Keratinocyte (primary cell): ENCODE results near the gene ARID5B. TPM values are rescaled to one million over a fixed set of nuclear protein-coding genes. Genes with fewer than 3 reads are reported as not detected.

Experiments used
- DNase-seq: peaks from one replicate; pipeline ENCODE4 v3.0.0-alpha.2; 2011; ENCODE audit warnings: low read depth, missing footprints, low spot score
- FAIRE-seq: peaks from 2 replicates; lab custom pipeline; 2011; peaks lifted over from hg19 to GRCh38; lab: Jason Lieb, UNC
- H2AFZ ChIP-seq: 2 replicates; pipeline ENCODE4 v1.6.0; 2012; ENCODE audit warnings: low read length, control low read depth, inconsistent platforms; ENCODE audit not compliant: control insufficient read depth
- H3K27ac ChIP-seq: 2 replicates; pipeline ENCODE4 v1.5.1; 2011; ENCODE audit warnings: low read length; ENCODE audit not compliant: control insufficient read depth, insufficient read depth
- H3K27me3 ChIP-seq: 3 replicates; pipeline ENCODE4 v1.6.0; 2011; ENCODE audit warnings: low read length; ENCODE audit not compliant: control insufficient read depth, insufficient read depth; ENCODE audit errors: extremely low read depth
- H3K36me3 ChIP-seq, 2 experiments: 2 replicates in 1 of 2; 3 replicates in 1 of 2; pipeline ENCODE4 v1.5.1; 2011; ENCODE audit warnings: low read length in 2 of 2, mild to moderate bottlenecking in 1 of 2; ENCODE audit not compliant: control insufficient read depth in 2 of 2, insufficient read depth in 2 of 2; ENCODE audit errors: extremely low read depth in 1 of 2
- H3K4me1 ChIP-seq: 3 replicates; pipeline ENCODE4 v1.5.1; 2011; ENCODE audit warnings: low read length; ENCODE audit not compliant: control insufficient read depth, insufficient read depth; ENCODE audit errors: extremely low read depth
- H3K4me2 ChIP-seq: 3 replicates; pipeline ENCODE4 v1.6.0; 2011; ENCODE audit warnings: low read depth, low read length; ENCODE audit not compliant: control insufficient read depth, insufficient read depth; ENCODE audit errors: extremely low read depth
- H3K4me3 ChIP-seq, 3 experiments: fragments of 200-600 bp in 1 of 3; sonication (generic) in 1 of 3; 2 replicates in 2 of 3; 3 replicates in 1 of 3; pipeline ENCODE4 v1.5.1; 2011 to 2016; ENCODE audit warnings: low read length in 3 of 3, mild to moderate bottlenecking in 3 of 3, control low read depth in 2 of 3, inconsistent platforms in 1 of 3, low read depth in 1 of 3, mixed read lengths in 1 of 3, mixed run types in 1 of 3, moderate library complexity in 1 of 3; ENCODE audit not compliant: control insufficient read depth in 2 of 3, insufficient read depth in 2 of 3; ENCODE audit errors: extremely low read depth in 1 of 3
- H3K79me2 ChIP-seq: 2 replicates; pipeline ENCODE4 v1.6.0; 2012; ENCODE audit warnings: low read length; ENCODE audit not compliant: control insufficient read depth, insufficient read depth
- H3K9ac ChIP-seq: 3 replicates; pipeline ENCODE4 v1.6.0; 2011; ENCODE audit warnings: low read length; ENCODE audit not compliant: control insufficient read depth, insufficient read depth; ENCODE audit errors: extremely low read depth
- H3K9me1 ChIP-seq: 3 replicates; pipeline ENCODE4 v1.6.0; 2011; ENCODE audit warnings: low read length; ENCODE audit not compliant: control insufficient read depth, insufficient read depth; ENCODE audit errors: extremely low read depth
- H3K9me3 ChIP-seq: 2 replicates; pipeline ENCODE4 v1.5.1; 2012; ENCODE audit warnings: low read depth, low read length; ENCODE audit not compliant: control insufficient read depth
- H4K20me1 ChIP-seq: 3 replicates; pipeline ENCODE4 v1.6.0; 2011; ENCODE audit warnings: low read length; ENCODE audit not compliant: control insufficient read depth, insufficient read depth; ENCODE audit errors: extremely low read depth
- CTCF ChIP-seq, 3 experiments: IDR thresholded peaks in 1 of 3; conservative IDR thresholded peaks in 1 of 3; optimal IDR thresholded peaks in 1 of 3; 2 replicates in 2 of 3; 3 replicates in 1 of 3; pipeline versions ENCODE3 to v1.5.1; 2011; ENCODE audit warnings: low read length in 3 of 3, mild to moderate bottlenecking in 3 of 3, moderate library complexity in 2 of 3, control low read depth in 1 of 3, inconsistent platforms in 1 of 3; ENCODE audit not compliant: insufficient read depth in 2 of 3; ENCODE audit errors: extremely low read depth in 1 of 3
- EZH2 ChIP-seq: IDR thresholded peaks from one replicate; pipeline ENCODE4 v1.6.1; 2012; ENCODE audit warnings: inconsistent platforms, mild to moderate bottlenecking, low read length, moderate library complexity
- dilution Hi-C: fragments of 300-500 bp; cut with MboI; formaldehyde crosslinking; loops from one replicate; pipeline ENCODE4 v1.7.0; 2020; ENCODE audit warnings: low sequenced_read_pairs; ENCODE audit not compliant: extremely low pct_ligation_motif_present
- polyA minus RNA-seq, 3 experiments: library from RNA; depleted of rRNA, polyadenylated mRNA; stranded (reverse); fragments of >200 nt; gene quantifications; 1 replicate in 1 of 3; 2 replicates in 1 of 3; 3 replicates in 1 of 3; pipeline ENCODE4 v1.2.3, GENCODE V29; 2011
- polyA plus RNA-seq, 5 experiments: library from polyadenylated mRNA; depleted of rRNA in 3 of 5; stranded (reverse) in 3 of 5; stranded (forward) in 1 of 5; unstranded in 1 of 5; fragments of >200 nt; gene quantifications; 1 replicate in 1 of 5; 2 replicates in 3 of 5; 3 replicates in 1 of 5; pipeline versions ENCODE4 v1.2.1 to v1.2.3, GENCODE V29; 2011 to 2012; ENCODE audit warnings: missing spikeins in 2 of 5, low read depth in 1 of 5, low replicate concordance in 1 of 5

ARID5B gene
- 5.1 to 7.0 TPM (median 5.4 TPM) in 3 replicates for polyA plus RNA-seq
- 21.8 TPM for polyA plus RNA-seq (2011; ENCODE audit: low read depth)
- 2.6 and 3.8 TPM in 2 replicates for polyA plus RNA-seq (2011; cell fraction: cytosol; rRNA removed)
- 10.2 TPM in 2 replicates for polyA plus RNA-seq (2011; cell fraction: nucleus; rRNA removed)
- polyA plus RNA-seq (2012; ENCODE audit: low replicate concordance) = 6.4 and 15.8 TPM in 2 replicates
- polyA minus RNA-seq = 15.2 to 37.1 TPM (median 28.8 TPM) in 3 replicates
- polyA minus RNA-seq (2011; cell fraction: cytosol; rRNA and poly(A)+ RNA removed) = 6.1 TPM
- 24.1 and 47.5 TPM in 2 replicates for polyA minus RNA-seq (2011; cell fraction: nucleus; rRNA and poly(A)+ RNA removed)

- Histone ChIP-seq H3K79me2 (peaks cover 21% of the 10 kb centered on the region), H4K20me1 (no peaks in the 10 kb centered on the region), H3K4me2 (peak within 1 kb of the TSS; percentile 96), H3K4me3 (peak within 1 kb of the TSS; percentile 66 to 89 (median 77)), H3K27me3 (no peaks in the 10 kb centered on the region), H3K9me3 (no peaks in the 10 kb centered on the region), H3K9ac (peak within 1 kb of the TSS; percentile 96), H3K4me1 (peaks cover 39% of the 10 kb centered on the region), H2AFZ (peak within 1 kb of the TSS; percentile 78), H3K36me3 (no peaks in the 10 kb centered on the region), H3K27ac (peak within 1 kb of the TSS; percentile 99), H3K9me1 (no peaks in the 10 kb centered on the region)
- FAIRE-seq (peak; percentile 23), DNase-seq (no peak)
- dilution Hi-C loops = no loop called here
- TF ChIP-seq EZH2 = no peak
- no peak for TF ChIP-seq CTCF (optimal IDR thresholded peaks at IDR 0.05 in 1 of 3, IDR thresholded peaks at IDR 0.05 in 1 of 3, conservative IDR thresholded peaks at IDR 0.05 in 1 of 3; ENCODE audit: extremely low read depth in 1 of 3, insufficient read depth in 2 of 3, low read length in 3 of 3)
Measured at GRCh38 chr10:61900829-61901792, at the start of gene ARID5B. TSS of gene ARID5B (plus strand) at chr10:61901699. CDS start at chr10:61901710, 11 bp downstream.

- Histone ChIP-seq H2AFZ (no peak overlapping the region), H3K27me3 (no peaks in the 10 kb centered on the region), H3K27ac (no peak overlapping the region), H3K4me1 (no peaks in the 10 kb centered on the region), H3K36me3 (no peaks in the 10 kb centered on the region), H3K9me3 (no peaks in the 10 kb centered on the region), H3K9ac (no peak overlapping the region), H4K20me1 (no peaks in the 10 kb centered on the region), H3K4me3 (no peak overlapping the region), H3K9me1 (no peaks in the 10 kb centered on the region), H3K4me2 (no peak overlapping the region), H3K79me2 (no peaks in the 10 kb centered on the region)
- DNase-seq (no peak), FAIRE-seq (no peak)
- dilution Hi-C loops = no loop called here
- TF ChIP-seq CTCF (optimal IDR thresholded peaks at IDR 0.05 in 1 of 3, IDR thresholded peaks at IDR 0.05 in 1 of 3, conservative IDR thresholded peaks at IDR 0.05 in 1 of 3; ENCODE audit: extremely low read depth in 1 of 3, insufficient read depth in 2 of 3, low read length in 3 of 3) (no peak), EZH2 (no peak)
Measured at GRCh38 chr10:61852261-61852660, 49.2 kb upstream of the ARID5B start.
